HCT116 (cell line): ENCODE measurements around the gene ACTL6B. TPM values are rescaled to one million over a fixed set of nuclear protein-coding genes. Genes with fewer than 3 reads are reported as not detected.

Experiments
- ATAC-seq: fragments of 200-7000 bp; cut with Tn5 transposase; 2 replicates; pipeline ENCODE4 v1.9.1; 2020; ENCODE audit warnings: mild to moderate bottlenecking, moderate library complexity
- BruUV-seq: library from RNA; stranded (reverse); fragments of 400-500 nt; replicated peaks from 2 replicates; lab custom pipeline; 2021; lab: Mats Ljungman, UMichigan
- CTCF ChIA-PET: fragments of 300-600 bp; sonication (Branson Sonifier 250); formaldehyde crosslinking; loops from one replicate; lab custom pipeline; 2021; ENCODE audit warnings: antibody characterized with exemption; lab: Charles Lee
- POLR2A ChIA-PET: fragments of 300-600, 350-600 bp; sonication (Branson Sonifier 250); formaldehyde crosslinking; loops from one replicate; lab custom pipeline; 2021; ENCODE audit warnings: antibody characterized with exemption; lab: Charles Lee
- RAD21 ChIA-PET, 2 experiments: fragments of 300-600 bp; sonication (Branson Sonifier 250); formaldehyde crosslinking; loops; one replicate each; lab custom pipeline; 2023; ENCODE audit warnings: low total read pairs in 2 of 2; ENCODE audit not compliant: uncharacterized antibody in 2 of 2, unreplicated experiment in 2 of 2, low non-redundant PET in 1 of 2; lab: Charles Lee
- DNase-seq: peaks from one replicate; pipeline ENCODE4 v3.0.0-alpha.2; 2010; ENCODE audit warnings: low read depth, low spot score
- H2AFZ ChIP-seq: fragments of 200-600 bp; shearing (Covaris generic), sonication (generic); 2 replicates; pipeline ENCODE4 v1.6.1; 2017; ENCODE audit warnings: low read depth, mixed run types, mixed read lengths, antibody characterized with exemption, low read length; ENCODE audit not compliant: poor library complexity, severe bottlenecking
- H3K27ac ChIP-seq: 2 replicates; pipeline ENCODE4 v1.5.1; 2012; ENCODE audit warnings: low read depth, low read length
- H3K27me3 ChIP-seq: fragments of 200-600 bp; sonication (generic); 2 replicates; pipeline ENCODE4 v1.6.1; 2016; ENCODE audit warnings: mixed run types, low read length, mixed read lengths; ENCODE audit not compliant: insufficient read depth
- H3K36me3 ChIP-seq, 2 experiments: fragments of 200-500 bp in 1 of 2; fragments of 200-600 bp in 1 of 2; sonication (Bioruptor generic) in 1 of 2; sonication (generic) in 1 of 2; 2 replicates each; pipeline versions ENCODE4 v1.5.1 to v1.6.1; 2014 to 2016; ENCODE audit warnings: low read length in 2 of 2, inconsistent platforms in 1 of 2, mixed read lengths in 1 of 2, mixed run types in 1 of 2; ENCODE audit not compliant: insufficient read depth in 2 of 2, control insufficient read depth in 1 of 2
- H3K4me1 ChIP-seq, 2 experiments: fragments of 200-600 bp in 1 of 2; sonication (generic) in 1 of 2; 2 replicates each; pipeline versions ENCODE4 v1.5.1 to v1.6.1; 2012 to 2017; ENCODE audit warnings: low read length in 2 of 2, inconsistent platforms in 1 of 2, mild to moderate bottlenecking in 1 of 2, mixed read lengths in 1 of 2, mixed run types in 1 of 2, moderate library complexity in 1 of 2; ENCODE audit not compliant: insufficient read depth in 2 of 2, control insufficient read depth in 1 of 2
- H3K4me2 ChIP-seq: fragments of 200-600 bp; sonication (generic); 2 replicates; pipeline ENCODE4 v1.6.1; 2017; ENCODE audit warnings: mixed run types, low read length, mixed read lengths
- H3K4me3 ChIP-seq, 2 experiments: fragments of 200-600 bp in 1 of 2; sonication (generic) in 1 of 2; replicated peaks in 1 of 2; 2 replicates each; pipeline ENCODE4 v1.5.1; 2011 to 2016; ENCODE audit warnings: low read length in 2 of 2, control low read depth in 1 of 2, low read depth in 1 of 2, mild to moderate bottlenecking in 1 of 2, mixed read lengths in 1 of 2, mixed run types in 1 of 2
- H3K79me2 ChIP-seq: fragments of 200-600 bp; sonication (generic); 2 replicates; pipeline ENCODE4 v1.6.1; 2017; ENCODE audit warnings: mild to moderate bottlenecking, mixed run types, low read length, moderate library complexity, mixed read lengths; ENCODE audit not compliant: insufficient read depth
- H3K9ac ChIP-seq: fragments of 200-600 bp; sonication (generic); 2 replicates; pipeline ENCODE4 v1.6.1; 2016; ENCODE audit warnings: low read length, mixed read lengths
- H3K9me2 ChIP-seq: fragments of 200-600 bp; sonication (generic), shearing (Covaris generic); 2 replicates; pipeline ENCODE4 v1.6.1; 2017; ENCODE audit warnings: mixed run types, mild to moderate bottlenecking, moderate library complexity; ENCODE audit not compliant: insufficient read depth
- H3K9me3 ChIP-seq, 2 experiments: fragments of 200-500 bp in 1 of 2; fragments of 200-600 bp in 1 of 2; sonication (Bioruptor generic) in 1 of 2; sonication (generic) in 1 of 2; 2 replicates each; pipeline ENCODE4 v1.6.1; 2014 to 2017; ENCODE audit warnings: low read length in 2 of 2, mixed read lengths in 2 of 2, inconsistent platforms in 1 of 2, low read depth in 1 of 2, mild to moderate bottlenecking in 1 of 2, mixed run types in 1 of 2, moderate library complexity in 1 of 2; ENCODE audit not compliant: control insufficient read depth in 1 of 2, insufficient read depth in 1 of 2
- H4K20me1 ChIP-seq: fragments of 200-600 bp; sonication (generic), shearing (Covaris generic); 2 replicates; pipeline ENCODE4 v1.6.1; 2017; ENCODE audit warnings: mixed run types, mild to moderate bottlenecking, moderate library complexity; ENCODE audit not compliant: insufficient read depth
- ATF3 ChIP-seq: IDR thresholded peaks from 2 replicates; pipeline ENCODE4 v1.6.1; 2012
- CBX3 ChIP-seq: IDR thresholded peaks from 2 replicates; pipeline ENCODE4 v1.6.1; 2012; ENCODE audit warnings: low read depth
- CEBPB ChIP-seq: IDR thresholded peaks from 2 replicates; pipeline ENCODE4 v1.6.1; 2012; ENCODE audit warnings: low read depth
- CTCF ChIP-seq, 3 experiments: fragments of 200-600 bp in 1 of 3; sonication (generic) in 1 of 3; IDR thresholded peaks in 2 of 3; conservative IDR thresholded peaks in 1 of 3; 2 replicates each; pipeline ENCODE4 v1.5.1; 2012 to 2017; ENCODE audit warnings: low read depth in 2 of 3, low read length in 2 of 3, antibody characterized with exemption in 1 of 3, borderline replicate concordance in 1 of 3, control low read depth in 1 of 3, mild to moderate bottlenecking in 1 of 3, mixed read lengths in 1 of 3, mixed run types in 1 of 3, moderate library complexity in 1 of 3; ENCODE audit not compliant: insufficient read depth in 1 of 3
- EZH2phosphoT487 ChIP-seq: fragments of 200-600 bp; IDR thresholded peaks from 2 replicates; pipeline ENCODE4 v1.6.1; 2018; ENCODE audit warnings: antibody characterized with exemption, borderline replicate concordance
- FOSL1 ChIP-seq: IDR thresholded peaks from 2 replicates; pipeline ENCODE4 v1.6.1; 2012; ENCODE audit warnings: low read depth
- JUND ChIP-seq: IDR thresholded peaks from 2 replicates; pipeline ENCODE4 v1.6.1; 2012
- RAD21 ChIP-seq: IDR thresholded peaks from 2 replicates; pipeline ENCODE4 v1.6.1; 2012; ENCODE audit warnings: low read depth, mild to moderate bottlenecking
- ZBTB33 ChIP-seq: IDR thresholded peaks from 2 replicates; pipeline ENCODE4 v1.6.1; 2011; ENCODE audit warnings: mild to moderate bottlenecking, low read length, moderate library complexity; ENCODE audit not compliant: insufficient replicate concordance; ENCODE audit errors: extremely low read depth
- intact Hi-C: fragments of 100-400 bp; cut with micrococcal nuclease; formaldehyde crosslinking; loops from 2 replicates; pipeline ENCODE4 v1.10.0; 2022
- total RNA-seq: library from RNA; stranded (reverse); gene quantifications from one replicate; pipeline ENCODE4 v1.2.1, GENCODE V29; 2021; ENCODE audit not compliant: unreplicated experiment

Gene ACTL6B
- total RNA-seq, 1 experiment from 2014 or later = not detected

GRCh38 chr7:100686822-100687211, 30.6 kb upstream of the ACTL6B start:
- Histone ChIP-seq H3K79me2 (peaks cover 46% of the 10 kb centered on the region), H3K4me3 (no peak overlapping the region), H3K9me3 (no peaks in the 10 kb centered on the region), H3K27ac (no peak overlapping the region), H3K4me2 (no peak overlapping the region), H3K9ac (no peak overlapping the region), H4K20me1 (no peaks in the 10 kb centered on the region), H3K27me3 (no peaks in the 10 kb centered on the region), H3K36me3 (peaks cover 25 to 29% of the 10 kb centered on the region in 2 experiments; a peak in 3 of 4 replicates), H2AFZ (no peak overlapping the region), H3K9me2 (no peaks in the 10 kb centered on the region), H3K4me1 (peaks cover 4 to 12% of the 10 kb centered on the region in 2 experiments; a peak in 3 of 4 replicates)
- CTCF ChIA-PET = no interaction called here
- intact Hi-C loops = no loop called here
- POLR2A ChIA-PET = no interaction called here
- RAD21 ChIA-PET = no interaction called here
- no peak for TF ChIP-seq ATF3
- TF ChIP-seq CBX3 = no peak
- no peak for TF ChIP-seq ZBTB33
- no peak for TF ChIP-seq EZH2phosphoT487
- no peak for TF ChIP-seq FOSL1
- TF ChIP-seq RAD21 = no peak
- no peak for TF ChIP-seq JUND
- TF ChIP-seq CTCF (IDR thresholded peaks at IDR 0.05 in 2 of 3, conservative IDR thresholded peaks at IDR 0.05 in 1 of 3; ENCODE audit: borderline replicate concordance in 1 of 3, insufficient read depth in 1 of 3, low read depth in 2 of 3, low read length in 2 of 3) = no peak
- no peak for TF ChIP-seq CEBPB
- ATAC-seq = no peak
- no TSS peak for BruUV-seq
- no peak for DNase-seq
